HL-60/S4 (cell line): ENCODE results near the gene CFAP54.
"Not testable (repeated sequence)": the region's sequence is repeated elsewhere in the genome, so short reads cannot be mapped to it uniquely, and the experiment has no call there.

Source experiments
- in situ Hi-C: fragments of 300-500 bp; cut with MboI; formaldehyde crosslinking; loops from 2 replicates; pipeline ENCODE4 v1.14.3; 2022; ENCODE audit warnings: low sequenced_read_pairs

CFAP54 gene

GRCh38 chr12:96489392-96490056, at the start of gene CFAP54:
Gene CFAP54 (plus strand): TSS chr12:96489577. CDS start chr12:96489610, 33 bp downstream.
- in situ Hi-C loops = no loop called here

GRCh38 chr12:96441816-96442215, 47.6 kb upstream of the CFAP54 start:
- in situ Hi-C loops = no loop called here

- in situ Hi-C loops = no loop called here
Measured at GRCh38 chr12:96442906-96443305, 46.5 kb upstream of the CFAP54 start.

- in situ Hi-C loops = no loop called here
Measured at GRCh38 chr12:96444399-96444798, 45.0 kb upstream of the CFAP54 start.

GRCh38 chr12:96445691-96446583, 43.4 kb upstream of the CFAP54 start:
- in situ Hi-C loops = no loop called here

GRCh38 chr12:96447256-96447655, 42.1 kb upstream of the CFAP54 start:
- in situ Hi-C loops = no loop called here

GRCh38 chr12:96448300-96448699, 41.1 kb upstream of the CFAP54 start:
- in situ Hi-C loops = no loop called here

GRCh38 chr12:96452261-96452922, 37.0 kb upstream of the CFAP54 start:
- in situ Hi-C loops = no loop called here

- in situ Hi-C loops = no loop called here
Measured at GRCh38 chr12:96454396-96454795, 35.0 kb upstream of the CFAP54 start.

GRCh38 chr12:96456265-96456974, 33.0 kb upstream of the CFAP54 start:
- in situ Hi-C loops = no loop called here

GRCh38 chr12:96457191-96457930, 32.0 kb upstream of the CFAP54 start:
- in situ Hi-C loops = no loop called here

- in situ Hi-C loops = not testable (repeated sequence)
Measured at GRCh38 chr12:96459281-96459680, 30.1 kb upstream of the CFAP54 start.

- in situ Hi-C loops = no loop called here
Measured at GRCh38 chr12:96462571-96463280, 26.7 kb upstream of the CFAP54 start.

- in situ Hi-C loops = no loop called here
Measured at GRCh38 chr12:96465896-96466295, 23.5 kb upstream of the CFAP54 start.

GRCh38 chr12:96466939-96467751, 22.2 kb upstream of the CFAP54 start:
- in situ Hi-C loops = no loop called here

GRCh38 chr12:96471368-96472050, 17.9 kb upstream of the CFAP54 start:
- in situ Hi-C loops = no loop called here

- in situ Hi-C loops = no loop called here
Measured at GRCh38 chr12:96472384-96472783, 17.0 kb upstream of the CFAP54 start.

GRCh38 chr12:96473394-96474093, 15.8 kb upstream of the CFAP54 start:
- in situ Hi-C loops = no loop called here
